Nephron (organoid): Measurements from ENCODE around the gene PLXND1.

ENCODE experiments used
- H3K27ac Mint-ChIP-seq, 3 experiments: 2 replicates each; pipeline ENCODE4 v1.8.0; 2020; ENCODE audit warnings: mixed read lengths in 3 of 3, mild to moderate bottlenecking in 2 of 3, moderate library complexity in 1 of 3
- H3K27me3 Mint-ChIP-seq: 2 replicates; pipeline ENCODE4 v1.8.0; 2021; ENCODE audit warnings: low read depth, mild to moderate bottlenecking, moderate library complexity, mixed read lengths
- H3K36me3 Mint-ChIP-seq: 2 replicates; pipeline ENCODE4 v1.8.0; 2020; ENCODE audit warnings: low read depth, mixed read lengths
- H3K4me1 Mint-ChIP-seq: 2 replicates; pipeline ENCODE4 v1.8.0; 2020; ENCODE audit warnings: mixed read lengths
- H3K4me3 Mint-ChIP-seq, 3 experiments: 2 replicates each; pipeline ENCODE4 v1.8.0; 2020; ENCODE audit warnings: mild to moderate bottlenecking in 3 of 3, mixed read lengths in 3 of 3, moderate library complexity in 2 of 3
- H3K9me3 Mint-ChIP-seq: 2 replicates; pipeline ENCODE4 v1.8.0; 2020; ENCODE audit warnings: mixed read lengths
- CTCF ChIP-seq, 3 experiments: fragments of 200-600 bp; sonication (generic); IDR thresholded peaks; one replicate each; pipeline ENCODE4 v1.5.0; 2021; ENCODE audit warnings: antibody characterized with exemption in 3 of 3; ENCODE audit not compliant: unreplicated experiment in 3 of 3

The PLXND1 gene

GRCh38 chr3:129577366-129577765 is 29.1 kb downstream of the PLXND1 start:
- H3K27ac Mint-ChIP-seq: no peak overlapping the region
- no peaks in the 10 kb centered on the region for H3K36me3 Mint-ChIP-seq
- H3K4me3 Mint-ChIP-seq: no peak overlapping the region
- TF ChIP-seq CTCF (IDR thresholded peaks at IDR 0.05; ENCODE audit: unreplicated experiment in 3 of 3): no peak
- no peaks in the 10 kb centered on the region for H3K9me3 Mint-ChIP-seq
- H3K4me1 Mint-ChIP-seq: no peaks in the 10 kb centered on the region
- no peaks in the 10 kb centered on the region for H3K27me3 Mint-ChIP-seq

- Mint-ChIP-seq H3K4me3 (no peak overlapping the region), H3K27me3 (no peaks in the 10 kb centered on the region), H3K36me3 (no peaks in the 10 kb centered on the region), H3K9me3 (no peaks in the 10 kb centered on the region), H3K27ac (no peak overlapping the region), H3K4me1 (no peaks in the 10 kb centered on the region)
- TF ChIP-seq CTCF (IDR thresholded peaks at IDR 0.05; ENCODE audit: unreplicated experiment in 3 of 3): no peak
Measured at GRCh38 chr3:129576514-129577352, 29.7 kb downstream of the PLXND1 start.

GRCh38 chr3:129575997-129576384 is 30.5 kb downstream of the PLXND1 start:
- no peak for TF ChIP-seq CTCF (IDR thresholded peaks at IDR 0.05; ENCODE audit: unreplicated experiment in 3 of 3)
- H3K4me3 Mint-ChIP-seq: no peak overlapping the region
- no peaks in the 10 kb centered on the region for H3K36me3 Mint-ChIP-seq
- H3K9me3 Mint-ChIP-seq: no peaks in the 10 kb centered on the region
- H3K27ac Mint-ChIP-seq: no peak overlapping the region
- H3K27me3 Mint-ChIP-seq: no peaks in the 10 kb centered on the region
- H3K4me1 Mint-ChIP-seq: no peaks in the 10 kb centered on the region

- no peak for TF ChIP-seq CTCF (IDR thresholded peaks at IDR 0.05; ENCODE audit: unreplicated experiment in 3 of 3)
- H3K27ac Mint-ChIP-seq: no peak overlapping the region
- no peaks in the 10 kb centered on the region for H3K36me3 Mint-ChIP-seq
- no peak overlapping the region for H3K4me3 Mint-ChIP-seq
- H3K9me3 Mint-ChIP-seq: no peaks in the 10 kb centered on the region
- H3K4me1 Mint-ChIP-seq: no peaks in the 10 kb centered on the region
- H3K27me3 Mint-ChIP-seq: no peaks in the 10 kb centered on the region
Measured at GRCh38 chr3:129575233-129575996, 31.1 kb downstream of the PLXND1 start.

- H3K27ac Mint-ChIP-seq: no peak overlapping the region
- H3K4me1 Mint-ChIP-seq: no peaks in the 10 kb centered on the region
- peaks cover 4% of the 10 kb centered on the region for H3K36me3 Mint-ChIP-seq
Measured at GRCh38 chr3:129574206-129574605, 32.3 kb downstream of the PLXND1 start.

More at GRCh38 chr3:129574206-129574605, 32.3 kb downstream of the PLXND1 start:
- Mint-ChIP-seq H3K4me3 (no peak overlapping the region), H3K27me3 (no peaks in the 10 kb centered on the region), H3K9me3 (no peaks in the 10 kb centered on the region)
- TF ChIP-seq CTCF (IDR thresholded peaks at IDR 0.05; ENCODE audit: unreplicated experiment in 3 of 3): no peak
